Measurements from ENCODE around the gene PPP4C.

DNA sequence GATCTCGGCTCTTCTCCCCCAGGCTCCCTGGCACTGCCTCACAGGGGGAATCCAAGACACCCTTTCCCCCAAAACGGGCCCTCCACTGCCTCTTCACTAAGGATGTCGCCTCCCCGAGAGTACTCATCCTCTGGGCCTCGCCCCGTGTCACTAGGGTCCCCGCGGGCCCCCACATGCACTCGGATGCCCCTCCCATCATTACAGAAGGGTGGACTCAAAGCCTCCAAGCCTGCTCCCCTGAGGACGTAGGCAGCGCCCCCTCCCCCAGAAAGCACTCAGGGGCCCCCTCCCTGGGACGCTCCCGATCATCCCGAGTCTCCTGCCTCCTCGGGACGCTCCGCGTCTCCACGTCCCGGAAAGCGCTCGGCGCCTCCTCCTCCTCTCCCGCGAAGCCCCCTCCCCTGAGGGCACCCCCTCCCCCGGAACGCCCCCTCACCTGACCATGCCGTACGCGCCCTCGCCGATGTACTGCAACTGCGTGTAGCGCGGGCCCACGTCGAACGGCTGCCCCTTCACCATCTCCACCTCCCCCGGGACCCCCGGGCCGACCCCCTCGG, 46.9 kb downstream of the PPP4C start:
- TF ChIP-seq POLR2AphosphoS5 (IDR thresholded peaks at IDR 0.05; ENCODE audit: low read depth, low read length) (no peak), CTCF (IDR thresholded peaks at IDR 0.05 in 2 of 3, conservative IDR thresholded peaks at IDR 0.05 in 1 of 3; ENCODE audit: borderline replicate concordance in 1 of 3, insufficient read depth in 1 of 3, low read depth in 2 of 3, low read length in 2 of 3) (no peak), JUND (IDR thresholded peaks at IDR 0.05) (no peak), ZNF274 (IDR thresholded peaks at IDR 0.05; ENCODE audit: low read depth, low read length) (no peak), POLR2A (IDR thresholded peaks at IDR 0.05; ENCODE audit: borderline replicate concordance, extremely low read depth, insufficient read depth, insufficient read length) (no peak), REST (IDR thresholded peaks at IDR 0.05; ENCODE audit: low read depth) (no peak), SIN3A (IDR thresholded peaks at IDR 0.05; ENCODE audit: low read depth) (no peak), EZH2phosphoT487 (IDR thresholded peaks at IDR 0.05; ENCODE audit: borderline replicate concordance) (no peak), YY1 (IDR thresholded peaks at IDR 0.05; ENCODE audit: extremely low read depth, insufficient replicate concordance, low read depth, low read length) (no peak), TCF7L2 (IDR thresholded peaks at IDR 0.05; ENCODE audit: borderline replicate concordance, extremely low read depth, insufficient read depth, insufficient read length) (no peak), ATF3 (IDR thresholded peaks at IDR 0.05) (no peak)
- TF ChIP-seq, protein P1, sequence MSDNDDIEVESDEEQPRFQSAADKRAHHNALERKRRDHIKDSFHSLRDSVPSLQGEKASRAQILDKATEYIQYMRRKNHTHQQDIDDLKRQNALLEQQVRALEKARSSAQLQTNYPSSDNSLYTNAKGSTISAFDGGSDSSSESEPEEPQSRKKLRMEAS (IDR thresholded peaks at IDR 0.05) = no peak
